Kidney (tissue), 14 donors: Measurements from ENCODE around the gene EWSR1. TPM values are rescaled to one million over a fixed set of nuclear protein-coding genes. Genes with fewer than 3 reads are reported as not detected.
A peak's percentile ranks its signal among the peaks of the same experiment; 100 is the strongest.

Source experiments
- DNase-seq, 5 donors: peaks; one replicate each; pipeline ENCODE4 v3.0.0-alpha.2; 2013 to 2020
- FAIRE-seq: peaks from 2 replicates; lab custom pipeline; 2012; peaks lifted over from hg19 to GRCh38; lab: Jason Lieb, UNC
- H3K27ac ChIP-seq, 2 donors: one replicate each; pipeline ENCODE4 v1.7.0; 2013; ENCODE audit warnings: low read depth in 2 of 2, low read length in 2 of 2, inconsistent platforms in 1 of 2
- H3K27me3 ChIP-seq: one replicate; pipeline ENCODE4 v1.7.1; 2013; ENCODE audit warnings: low read length, inconsistent platforms; ENCODE audit not compliant: control insufficient read depth, insufficient read depth
- H3K36me3 ChIP-seq, 3 donors: one replicate each; pipeline versions ENCODE4 v1.7.0 to v1.7.1; 2013; ENCODE audit warnings: low read length in 3 of 3, control low read depth in 1 of 3, inconsistent platforms in 1 of 3; ENCODE audit not compliant: insufficient read depth in 3 of 3, control insufficient read depth in 2 of 3
- H3K4me1 ChIP-seq, 3 donors: one replicate each; pipeline versions ENCODE4 v1.7.0 to v1.7.1; 2013; ENCODE audit warnings: low read length in 3 of 3, inconsistent platforms in 1 of 3, low read depth in 1 of 3; ENCODE audit not compliant: control insufficient read depth in 2 of 3, insufficient read depth in 2 of 3
- H3K4me3 ChIP-seq, 3 donors: one replicate each; pipeline versions ENCODE4 v1.7.0 to v1.8.1; 2013; ENCODE audit warnings: low read length in 3 of 3, control low read depth in 1 of 3, inconsistent platforms in 1 of 3
- H3K9ac ChIP-seq, 3 donors: one replicate each; pipeline versions ENCODE4 v1.7.0 to v1.7.1; 2013; ENCODE audit warnings: low read length in 3 of 3, control low read depth in 1 of 3, inconsistent platforms in 1 of 3
- H3K9me3 ChIP-seq, 3 donors: one replicate each; pipeline versions ENCODE4 v1.7.0 to v1.7.1; 2013; ENCODE audit warnings: low read length in 3 of 3, control low read depth in 1 of 3, inconsistent platforms in 1 of 3; ENCODE audit not compliant: control insufficient read depth in 2 of 3, insufficient read depth in 1 of 3
- CTCF ChIP-seq: IDR thresholded peaks from 3 replicates; pipeline ENCODE4 v1.5.1; 2012; ENCODE audit warnings: mild to moderate bottlenecking, moderate library complexity, borderline replicate concordance; ENCODE audit not compliant: insufficient read depth; ENCODE audit errors: extremely low read depth
- intact Hi-C: fragments of 100-400 bp; cut with DNase I; formaldehyde crosslinking; loops from one replicate; pipeline ENCODE4 v1.11.1; 2022
- polyA plus RNA-seq: library from polyadenylated mRNA; stranded (reverse); fragments of 350-450 nt; fragmentation: Illumina TruSeq; extraction: RNeasy Lipid Tissue Mini Kit (QIAGEN cat#74804); gene quantifications from one replicate; pipeline ENCODE4 v1.2.3, GENCODE V29; 2014; ENCODE audit warnings: low read depth, low replicate concordance; ENCODE audit not compliant: insufficient read depth
- total RNA-seq: library from RNA; stranded (reverse); fragmentation: NEBNext Ultra II Directional; extraction: Animal tissue kit (Norgen Biotek cat#: 25700); gene quantifications from one replicate; pipeline ENCODE4 v1.2.1, GENCODE V29; 2021
- donor health status: control.
- donor health status: control.
- donor health status: control.
- donor health status: control.
- donor health status: control.
- donor health status: DM: yes; HTN: yes; CAD: no.
- donor health status: Normal renal cell carcinoma (clear cell type).

EWSR1 gene
- total and polyA plus RNA-seq, 2 donors from 2014 or later, result 124 to 214 TPM

- Histone ChIP-seq H3K4me1 (no peaks in the 10 kb centered on the region), H3K27ac (no peak overlapping the region), H3K27me3 (no peaks in the 10 kb centered on the region), H3K36me3 (no peaks in the 10 kb centered on the region), H3K4me3 (no peak overlapping the region), H3K9ac (no peak overlapping the region), H3K9me3 (no peaks in the 10 kb centered on the region)
- DNase-seq, result peak in 1 of 5 donors; percentile 26
- TF ChIP-seq CTCF, result no peak
- intact Hi-C loops, result no loop called here
- no peak for FAIRE-seq
These were observed 15.8 kb upstream of the EWSR1 start for GRCh38 chr22:29251981-29252911.

- H3K4me3 ChIP-seq, result no peak overlapping the region
- H3K36me3 ChIP-seq, result no peaks in the 10 kb centered on the region
- no peak overlapping the region for H3K27ac ChIP-seq
- no peaks in the 10 kb centered on the region for H3K4me1 ChIP-seq
- no peak overlapping the region for H3K9ac ChIP-seq
- H3K9me3 ChIP-seq, result no peaks in the 10 kb centered on the region
- no peaks in the 10 kb centered on the region for H3K27me3 ChIP-seq
- intact Hi-C loops, result no loop called here
- peak in 1 of 5 donors; percentile 27 for DNase-seq
- FAIRE-seq, result no peak
- no peak for TF ChIP-seq CTCF
These were observed 14.3 kb upstream of the EWSR1 start for GRCh38 chr22:29253561-29254285.

GRCh38 chr22:29254286-29254660 lies 13.8 kb upstream of the EWSR1 start:
- H3K36me3 ChIP-seq, result no peaks in the 10 kb centered on the region
- no peak overlapping the region for H3K4me3 ChIP-seq
- no peak for FAIRE-seq
- intact Hi-C loops, result no loop called here
- no peaks in the 10 kb centered on the region for H3K4me1 ChIP-seq
- no peak overlapping the region for H3K27ac ChIP-seq
- TF ChIP-seq CTCF, result no peak
- no peak overlapping the region for H3K9ac ChIP-seq
- H3K9me3 ChIP-seq, result no peaks in the 10 kb centered on the region
- DNase-seq, result no peak
- no peaks in the 10 kb centered on the region for H3K27me3 ChIP-seq
